NOMO-1 treated with DMSO at 0.1 percent for 48 hours (cell line): ENCODE measurements around the gene GRK3.
"Not testable (repeated sequence)": the region's sequence is repeated elsewhere in the genome, so short reads cannot be mapped to it uniquely, and the experiment has no call there.

Experiments
- DNase-seq: peaks from one replicate; lab custom pipeline; 2025; ENCODE audit not compliant: unreplicated experiment; lab: John Stamatoyannopoulos, UW

The GRK3 gene

GRCh38 chr22:25624476-25624875 is 60.0 kb downstream of the GRK3 start:
- DNase-seq, result no peak

GRCh38 chr22:25625747-25626623 is 61.5 kb downstream of the GRK3 start:
- DNase-seq, result not testable (repeated sequence)

- no peak for DNase-seq
Observed at GRCh38 chr22:25626624-25626990, 62.1 kb downstream of the GRK3 start.

GRCh38 chr22:25627271-25627852 is 62.9 kb downstream of the GRK3 start:
- DNase-seq, result peak; percentile 91

GRCh38 chr22:25628494-25628893 is 64.0 kb downstream of the GRK3 start:
- DNase-seq, result no peak

- no peak for DNase-seq
Observed at GRCh38 chr22:25629613-25630012, 65.1 kb downstream of the GRK3 start.

- no peak for DNase-seq
Observed at GRCh38 chr22:25630447-25630846, 66.0 kb downstream of the GRK3 start.

GRCh38 chr22:25636323-25636722 is 71.8 kb downstream of the GRK3 start:
- DNase-seq, result no peak

GRCh38 chr22:25637032-25637431 is 72.6 kb downstream of the GRK3 start:
- DNase-seq, result no peak

GRCh38 chr22:25637672-25638071 is 73.2 kb downstream of the GRK3 start:
- no peak for DNase-seq

GRCh38 chr22:25638638-25639037 is 74.2 kb downstream of the GRK3 start:
- no peak for DNase-seq

- no peak for DNase-seq
Observed at GRCh38 chr22:25641650-25642049, 77.2 kb downstream of the GRK3 start.

- DNase-seq, result no peak
Observed at GRCh38 chr22:25643232-25644000, 78.9 kb downstream of the GRK3 start.

- no peak for DNase-seq
Observed at GRCh38 chr22:25644122-25644521, 79.6 kb downstream of the GRK3 start.

- no peak for DNase-seq
Observed at GRCh38 chr22:25645266-25645665, 80.8 kb downstream of the GRK3 start.

GRCh38 chr22:25645964-25646363 is 81.5 kb downstream of the GRK3 start:
- DNase-seq, result no peak

- DNase-seq, result peak; percentile 78
Observed at GRCh38 chr22:25650833-25651232, 86.4 kb downstream of the GRK3 start.

GRCh38 chr22:25651332-25652085 is 87.0 kb downstream of the GRK3 start:
- DNase-seq, result peak; percentile 39

- no peak for DNase-seq
Observed at GRCh38 chr22:25654676-25655075, 90.2 kb downstream of the GRK3 start.

GRCh38 chr22:25655371-25655935 is 91.0 kb downstream of the GRK3 start:
- no peak for DNase-seq

GRCh38 chr22:25656724-25657123 is 92.2 kb downstream of the GRK3 start:
- DNase-seq, result peak; percentile 67
